Measurements from ENCODE around the gene TRIL. TPM values are rescaled to one million over a fixed set of nuclear protein-coding genes. Genes with fewer than 3 reads are reported as not detected.
A peak's percentile ranks its signal among the peaks of the same experiment; 100 is the strongest.

TRIL gene
- total and polyA plus RNA-seq, 2 experiments from 2014 or later: 0.08 to 0.32 TPM

GRCh38 chr7:28986765-28987110 lies 28.6 kb upstream of the TRIL start:
- peak overlapping the region; percentile 67 for H3K27ac ChIP-seq
- 0% methylated on average over 2 of the region's 2 CpGs for WGBS, 2 experiments (ENCODE audit: low coverage in 1 of 2, low lambda C conversion rate in 2 of 2, missing lambda C conversion rate in 2 of 2)
- peak overlapping the region; percentile 17; the same call in 1 of the 2 replicates for H3K4me3 ChIP-seq
- in situ Hi-C loops (cut with MboI): no loop called here
- peak; percentile 81 for DNase-seq
- no peaks in the 10 kb centered on the region for H4K20me1 ChIP-seq (ENCODE audit: insufficient read depth)
- H3F3A ChIP-seq (ENCODE audit: insufficient read depth): peaks cover 49% of the 10 kb centered on the region
- H3K9me3 ChIP-seq (ENCODE audit: low read depth): no peaks in the 10 kb centered on the region
- no peaks in the 10 kb centered on the region for H3K36me3 ChIP-seq (ENCODE audit: low read depth)
- H3K9me2 ChIP-seq (ENCODE audit: insufficient read depth): no peaks in the 10 kb centered on the region
- H3K4me1 ChIP-seq (ENCODE audit: insufficient read depth): peaks cover 59% of the 10 kb centered on the region
- no peaks in the 10 kb centered on the region for H3K27me3 ChIP-seq (replicated peaks; ENCODE audit: insufficient read depth)
- H3K4me2 ChIP-seq (ENCODE audit: unreplicated experiment): peak overlapping the region; percentile 32
- H2AFZ ChIP-seq: peak overlapping the region; percentile 13
- no peaks in the 10 kb centered on the region for H3K79me2 ChIP-seq (ENCODE audit: insufficient read depth)
- no peak for TF ChIP-seq EZH2 (IDR thresholded peaks at IDR 0.05; ENCODE audit: insufficient read depth, poor library complexity, severe bottlenecking)
- TF ChIP-seq EZH2phosphoT487 (IDR thresholded peaks at IDR 0.05; ENCODE audit: insufficient read depth, low read depth): no peak
- peak overlapping the region; percentile 35; the same call in 1 of the 2 replicates for H3K9ac ChIP-seq

GRCh38 chr7:28986028-28986764 lies 28.1 kb upstream of the TRIL start:
- peak overlapping the region; percentile 13 for H2AFZ ChIP-seq
- no peak for TF ChIP-seq EZH2phosphoT487 (IDR thresholded peaks at IDR 0.05; ENCODE audit: insufficient read depth, low read depth)
- TF ChIP-seq EZH2 (IDR thresholded peaks at IDR 0.05; ENCODE audit: insufficient read depth, poor library complexity, severe bottlenecking): no peak
- no peak for DNase-seq
- H3K9ac ChIP-seq: peak overlapping the region; percentile 35; the same call in 1 of the 2 replicates
- H3K9me3 ChIP-seq (ENCODE audit: low read depth): no peaks in the 10 kb centered on the region
- H3K4me3 ChIP-seq: peak overlapping the region; percentile 17
- no peaks in the 10 kb centered on the region for H3K27me3 ChIP-seq (replicated peaks; ENCODE audit: insufficient read depth)
- H3K4me2 ChIP-seq (ENCODE audit: unreplicated experiment): peak overlapping the region; percentile 32
- H3K27ac ChIP-seq: peak overlapping the region; percentile 67
- H3K9me2 ChIP-seq (ENCODE audit: insufficient read depth): no peaks in the 10 kb centered on the region
- no peaks in the 10 kb centered on the region for H3K79me2 ChIP-seq (ENCODE audit: insufficient read depth)
- H3F3A ChIP-seq (ENCODE audit: insufficient read depth): peaks cover 49% of the 10 kb centered on the region
- H3K4me1 ChIP-seq (ENCODE audit: insufficient read depth): peaks cover 60% of the 10 kb centered on the region
- 52 to 53% methylated on average over 11 of the region's 11 CpGs for WGBS, 2 experiments (ENCODE audit: low coverage in 1 of 2, low lambda C conversion rate in 2 of 2, missing lambda C conversion rate in 2 of 2)
- in situ Hi-C loops (cut with MboI): no loop called here
- H3K36me3 ChIP-seq (ENCODE audit: low read depth): no peaks in the 10 kb centered on the region
- no peaks in the 10 kb centered on the region for H4K20me1 ChIP-seq (ENCODE audit: insufficient read depth)

DNA sequence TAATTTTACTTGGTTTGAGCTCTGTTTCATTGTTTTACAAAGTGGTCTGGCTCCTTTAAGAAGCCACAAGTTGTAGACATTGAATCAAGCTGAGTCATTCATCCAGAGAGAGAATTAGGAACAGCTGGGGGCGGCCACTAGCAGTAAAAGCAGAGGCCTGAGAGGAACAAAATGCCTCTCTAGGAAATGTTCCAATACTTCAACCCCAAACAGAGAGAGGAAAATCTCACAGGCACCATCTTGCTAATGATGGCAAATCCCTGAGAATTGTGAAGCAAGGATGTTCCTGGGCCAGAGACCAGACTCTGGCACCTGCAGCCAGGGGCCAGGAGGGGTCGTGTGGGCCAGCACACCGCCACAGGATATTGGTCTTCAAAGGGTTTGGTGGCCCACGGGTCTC lies 26.5 kb upstream of the TRIL start:
- Histone ChIP-seq H3K79me2 (ENCODE audit: insufficient read depth) (no peaks in the 10 kb centered on the region), H3K36me3 (ENCODE audit: low read depth) (no peaks in the 10 kb centered on the region), H3K4me1 (ENCODE audit: insufficient read depth) (peaks cover 59% of the 10 kb centered on the region), H3K4me2 (ENCODE audit: unreplicated experiment) (peak overlapping the region; percentile 29), H4K20me1 (ENCODE audit: insufficient read depth) (no peaks in the 10 kb centered on the region), H3K4me3 (no peak overlapping the region), H3K9ac (no peak overlapping the region), H3F3A (ENCODE audit: insufficient read depth) (peaks cover 39% of the 10 kb centered on the region), H2AFZ (no peak overlapping the region), H3K27ac (peak overlapping the region; percentile 52), H3K9me3 (ENCODE audit: low read depth) (no peaks in the 10 kb centered on the region), H3K9me2 (ENCODE audit: insufficient read depth) (no peaks in the 10 kb centered on the region), H3K27me3 (replicated peaks; ENCODE audit: insufficient read depth) (no peaks in the 10 kb centered on the region)
- in situ Hi-C loops (cut with MboI): no loop called here
- TF ChIP-seq EZH2phosphoT487 (IDR thresholded peaks at IDR 0.05; ENCODE audit: insufficient read depth, low read depth): no peak
- no peak for TF ChIP-seq EZH2 (IDR thresholded peaks at IDR 0.05; ENCODE audit: insufficient read depth, poor library complexity, severe bottlenecking)
- 38 to 41% methylated on average over 4 of the region's 4 CpGs for WGBS, 2 experiments (ENCODE audit: low coverage in 1 of 2, low lambda C conversion rate in 2 of 2, missing lambda C conversion rate in 2 of 2)
- DNase-seq: peak; percentile 94

- H3K27me3 ChIP-seq (replicated peaks; ENCODE audit: insufficient read depth): no peaks in the 10 kb centered on the region
- no peak overlapping the region for H3K9ac ChIP-seq
- no peaks in the 10 kb centered on the region for H3K36me3 ChIP-seq (ENCODE audit: low read depth)
- TF ChIP-seq EZH2 (IDR thresholded peaks at IDR 0.05; ENCODE audit: insufficient read depth, poor library complexity, severe bottlenecking): no peak
- no peaks in the 10 kb centered on the region for H3K79me2 ChIP-seq (ENCODE audit: insufficient read depth)
- no peaks in the 10 kb centered on the region for H3K9me3 ChIP-seq (ENCODE audit: low read depth)
- H3K4me2 ChIP-seq (ENCODE audit: unreplicated experiment): no peak overlapping the region
- no peak overlapping the region for H2AFZ ChIP-seq
- in situ Hi-C loops (cut with MboI): no loop called here
- H3K4me1 ChIP-seq (ENCODE audit: insufficient read depth): peaks cover 55% of the 10 kb centered on the region
- H3K27ac ChIP-seq: no peak overlapping the region
- H4K20me1 ChIP-seq (ENCODE audit: insufficient read depth): no peaks in the 10 kb centered on the region
- no peaks in the 10 kb centered on the region for H3K9me2 ChIP-seq (ENCODE audit: insufficient read depth)
- DNase-seq: no peak
- H3K4me3 ChIP-seq: no peak overlapping the region
- H3F3A ChIP-seq (ENCODE audit: insufficient read depth): peaks cover 35% of the 10 kb centered on the region
These were observed 26.1 kb upstream of the TRIL start for GRCh38 chr7:28984217-28984616.

All from GM23248 (cell line).